Neural cell (in vitro differentiated cells): ENCODE results near the gene DZIP1. TPM values are rescaled to one million over a fixed set of nuclear protein-coding genes. Genes with fewer than 3 reads are reported as not detected.

ENCODE experiments used
- H2AFZ ChIP-seq: fragments of 200-600, 300-800 bp; sonication (generic), shearing (Covaris generic); 2 replicates; pipeline ENCODE4 v1.6.0; 2014; ENCODE audit warnings: low read depth, mild to moderate bottlenecking, antibody characterized with exemption, low read length, moderate library complexity
- H3F3A ChIP-seq: fragments of 200-600 bp; shearing (Covaris generic); 2 replicates; pipeline ENCODE4 v1.6.1; 2016; ENCODE audit warnings: mild to moderate bottlenecking, moderate library complexity, mixed read lengths, antibody characterized with exemption, low read length; ENCODE audit not compliant: insufficient read depth, poor library complexity, severe bottlenecking
- H3K27ac ChIP-seq: fragments of 200-600, 300-800 bp; sonication (generic), shearing (Covaris generic); 2 replicates; pipeline ENCODE4 v1.5.1; 2014; ENCODE audit warnings: mild to moderate bottlenecking, low read length, moderate library complexity
- H3K27me3 ChIP-seq: fragments of 300-800, 200-600 bp; sonication (generic), shearing (Covaris generic); 2 replicates; pipeline ENCODE4 v1.6.0; 2014; ENCODE audit warnings: mild to moderate bottlenecking, low read depth, low read length, moderate library complexity; ENCODE audit not compliant: insufficient read depth
- H3K36me3 ChIP-seq: fragments of 300-800, 200-600 bp; sonication (generic), shearing (Covaris generic); 2 replicates; pipeline ENCODE4 v1.5.1; 2014; ENCODE audit warnings: mild to moderate bottlenecking, antibody characterized with exemption, low read length, moderate library complexity; ENCODE audit not compliant: insufficient read depth
- H3K4me2 ChIP-seq: fragments of 300-800, 200-600 bp; sonication (generic), shearing (Covaris generic); 2 replicates; pipeline ENCODE4 v1.6.0; 2014; ENCODE audit warnings: mild to moderate bottlenecking, low read length
- H3K4me3 ChIP-seq: fragments of 300-800, 200-600 bp; sonication (generic), shearing (Covaris generic); 2 replicates; pipeline ENCODE4 v1.5.1; 2014; ENCODE audit warnings: mild to moderate bottlenecking, low read length, moderate library complexity
- H3K79me2 ChIP-seq: fragments of 200-600 bp; shearing (Covaris generic); replicated peaks from 2 replicates; pipeline ENCODE4 v1.6.0; 2014; ENCODE audit warnings: mild to moderate bottlenecking, low read length, moderate library complexity; ENCODE audit not compliant: insufficient read depth
- H3K9ac ChIP-seq: fragments of 300-800, 200-600 bp; sonication (generic), shearing (Covaris generic); 2 replicates; pipeline ENCODE4 v1.6.1; 2016; ENCODE audit warnings: mild to moderate bottlenecking, low read length, mixed read lengths
- H3K9me2 ChIP-seq: fragments of 200-600 bp; shearing (Covaris generic); 2 replicates; pipeline ENCODE4 v1.6.1; 2016; ENCODE audit warnings: mild to moderate bottlenecking, low read length, mixed read lengths; ENCODE audit not compliant: insufficient read depth
- H3K9me3 ChIP-seq: fragments of 200-600, 300-800 bp; sonication (generic), shearing (Covaris generic); 2 replicates; pipeline ENCODE4 v1.6.1; 2016; ENCODE audit warnings: mild to moderate bottlenecking, mixed run types, low read length, moderate library complexity, mixed read lengths
- H4K20me1 ChIP-seq: fragments of 200-600 bp; shearing (Covaris generic); 2 replicates; pipeline ENCODE4 v1.6.1; 2016; ENCODE audit warnings: mild to moderate bottlenecking, mixed run types; ENCODE audit not compliant: insufficient read depth
- EP300 ChIP-seq: fragments of 450-650 bp; conservative IDR thresholded peaks from 2 replicates; pipeline ENCODE4 v1.6.1; 2014; ENCODE audit warnings: antibody characterized with exemption, mild to moderate bottlenecking, moderate library complexity; ENCODE audit not compliant: poor library complexity, severe bottlenecking
- EZH2 ChIP-seq: fragments of 200-600, 300-800 bp; shearing (Covaris generic), sonication (generic); IDR thresholded peaks from 2 replicates; pipeline ENCODE4 v1.6.1; 2014; ENCODE audit warnings: antibody characterized with exemption, low read length, borderline replicate concordance, mild to moderate bottlenecking; ENCODE audit not compliant: insufficient read depth, poor library complexity, severe bottlenecking
- MXI1 ChIP-seq: fragments of 450-650 bp; conservative IDR thresholded peaks from 2 replicates; pipeline ENCODE4 v1.6.1; 2014; ENCODE audit warnings: antibody characterized with exemption, mild to moderate bottlenecking; ENCODE audit not compliant: poor library complexity, severe bottlenecking
- POLR2AphosphoS5 ChIP-seq: IDR thresholded peaks from 2 replicates; pipeline ENCODE4 v1.6.1; 2012
- RAD21 ChIP-seq: fragments of 450-650 bp; conservative IDR thresholded peaks from 2 replicates; pipeline ENCODE4 v1.6.1; 2014; ENCODE audit warnings: antibody characterized with exemption, mild to moderate bottlenecking, moderate library complexity
- SMC3 ChIP-seq: fragments of 450-650 bp; conservative IDR thresholded peaks from 2 replicates; pipeline ENCODE4 v1.6.1; 2014; ENCODE audit warnings: antibody characterized with exemption, mild to moderate bottlenecking, moderate library complexity; ENCODE audit not compliant: poor library complexity
- TAF1 ChIP-seq: IDR thresholded peaks from 2 replicates; pipeline ENCODE4 v1.6.1; 2012; ENCODE audit warnings: low read depth
- polyA plus RNA-seq: library from polyadenylated mRNA; depleted of rRNA; stranded (reverse); fragments of >200 nt; gene quantifications from 2 replicates; pipeline ENCODE4 v1.2.3, GENCODE V29; 2014
- TF ChIP-seq, protein P1 (sequence below): IDR thresholded peaks from 2 replicates; pipeline ENCODE4 v1.6.1; 2012; ENCODE audit warnings: borderline replicate concordance
- TF ChIP-seq, protein P2 (sequence below): fragments of 450-650 bp; IDR thresholded peaks from 2 replicates; pipeline ENCODE4 v1.5.1; 2014; ENCODE audit warnings: antibody characterized with exemption, mild to moderate bottlenecking, moderate library complexity; ENCODE audit not compliant: poor library complexity, severe bottlenecking

DZIP1 gene
- polyA plus RNA-seq, 1 donor from 2014 or later, result 35.3 TPM

DNA sequence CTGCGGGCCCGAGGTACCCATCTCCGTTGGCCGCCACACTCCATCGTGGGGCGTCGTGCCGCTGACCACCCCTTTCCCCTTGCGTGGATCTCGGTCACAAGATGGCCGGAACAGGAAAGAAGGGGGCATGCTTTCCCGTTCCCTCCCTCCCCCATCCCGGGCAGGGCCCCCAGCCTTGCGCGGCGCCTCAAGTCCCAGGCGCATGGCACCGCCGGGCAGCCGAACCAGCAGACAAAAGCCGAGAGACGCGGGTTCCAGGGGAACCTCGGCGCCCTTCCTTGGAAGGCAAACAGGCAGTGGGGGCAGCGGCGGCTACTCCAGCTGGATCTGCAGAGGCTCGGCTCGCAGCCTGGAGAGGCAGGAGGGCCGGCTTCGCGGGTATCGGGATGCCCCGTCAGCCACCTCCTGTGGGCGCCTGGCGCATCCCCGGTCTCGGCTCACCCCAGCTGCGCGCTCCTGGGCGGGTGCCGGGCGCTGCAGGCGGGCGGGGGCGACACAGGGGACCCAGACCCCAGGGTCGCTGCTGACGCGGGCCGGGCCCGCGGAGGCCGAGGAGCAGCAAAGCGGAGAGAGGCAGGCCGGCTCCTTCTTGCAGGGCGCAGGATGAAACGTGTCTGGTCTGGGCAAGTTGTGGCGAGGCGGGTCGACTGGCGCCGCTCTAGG is 439 bp downstream of the DZIP1 start:
- peaks cover 14% of the 10 kb centered on the region for H3K27me3 ChIP-seq

DNA sequence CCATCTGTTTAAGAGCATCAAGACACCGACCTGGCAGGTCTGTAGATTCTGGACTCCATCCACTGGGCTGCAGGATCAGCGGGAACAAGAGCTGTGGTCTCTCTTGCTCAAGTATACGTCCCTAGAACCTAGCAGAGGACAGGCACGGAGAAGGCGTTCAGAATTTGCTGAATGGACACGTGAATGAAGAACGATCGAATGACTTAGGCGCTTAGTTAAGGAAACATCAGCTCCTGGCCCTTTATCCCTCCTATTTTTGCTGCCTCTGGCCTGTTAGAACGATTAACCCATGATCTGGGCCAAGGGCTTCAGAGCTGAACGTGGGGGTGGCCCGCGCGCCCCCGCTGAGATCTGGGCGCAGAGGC is 953 bp downstream of the DZIP1 start:
- peak overlapping the region; percentile 65 for H2AFZ ChIP-seq

More for the DNA sequence above, 439 bp downstream of the DZIP1 start:
- no peaks in the 10 kb centered on the region for H3K9me3 ChIP-seq
- H3K4me2 ChIP-seq, result peak overlapping the region; percentile 78
- H4K20me1 ChIP-seq, result no peaks in the 10 kb centered on the region
- H3K4me3 ChIP-seq, result peak overlapping the region; percentile 90
- H2AFZ ChIP-seq, result peak overlapping the region; percentile 65
- H3K9me2 ChIP-seq, result peaks cover 3% of the 10 kb centered on the region
- H3F3A ChIP-seq, result no peaks in the 10 kb centered on the region
- TF ChIP-seq, protein P1, sequence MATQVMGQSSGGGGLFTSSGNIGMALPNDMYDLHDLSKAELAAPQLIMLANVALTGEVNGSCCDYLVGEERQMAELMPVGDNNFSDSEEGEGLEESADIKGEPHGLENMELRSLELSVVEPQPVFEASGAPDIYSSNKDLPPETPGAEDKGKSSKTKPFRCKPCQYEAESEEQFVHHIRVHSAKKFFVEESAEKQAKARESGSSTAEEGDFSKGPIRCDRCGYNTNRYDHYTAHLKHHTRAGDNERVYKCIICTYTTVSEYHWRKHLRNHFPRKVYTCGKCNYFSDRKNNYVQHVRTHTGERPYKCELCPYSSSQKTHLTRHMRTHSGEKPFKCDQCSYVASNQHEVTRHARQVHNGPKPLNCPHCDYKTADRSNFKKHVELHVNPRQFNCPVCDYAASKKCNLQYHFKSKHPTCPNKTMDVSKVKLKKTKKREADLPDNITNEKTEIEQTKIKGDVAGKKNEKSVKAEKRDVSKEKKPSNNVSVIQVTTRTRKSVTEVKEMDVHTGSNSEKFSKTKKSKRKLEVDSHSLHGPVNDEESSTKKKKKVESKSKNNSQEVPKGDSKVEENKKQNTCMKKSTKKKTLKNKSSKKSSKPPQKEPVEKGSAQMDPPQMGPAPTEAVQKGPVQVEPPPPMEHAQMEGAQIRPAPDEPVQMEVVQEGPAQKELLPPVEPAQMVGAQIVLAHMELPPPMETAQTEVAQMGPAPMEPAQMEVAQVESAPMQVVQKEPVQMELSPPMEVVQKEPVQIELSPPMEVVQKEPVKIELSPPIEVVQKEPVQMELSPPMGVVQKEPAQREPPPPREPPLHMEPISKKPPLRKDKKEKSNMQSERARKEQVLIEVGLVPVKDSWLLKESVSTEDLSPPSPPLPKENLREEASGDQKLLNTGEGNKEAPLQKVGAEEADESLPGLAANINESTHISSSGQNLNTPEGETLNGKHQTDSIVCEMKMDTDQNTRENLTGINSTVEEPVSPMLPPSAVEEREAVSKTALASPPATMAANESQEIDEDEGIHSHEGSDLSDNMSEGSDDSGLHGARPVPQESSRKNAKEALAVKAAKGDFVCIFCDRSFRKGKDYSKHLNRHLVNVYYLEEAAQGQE, result peak; percentile 26
- TF ChIP-seq RAD21 (no peak), POLR2AphosphoS5 (no peak)
- TF ChIP-seq, protein P2, sequence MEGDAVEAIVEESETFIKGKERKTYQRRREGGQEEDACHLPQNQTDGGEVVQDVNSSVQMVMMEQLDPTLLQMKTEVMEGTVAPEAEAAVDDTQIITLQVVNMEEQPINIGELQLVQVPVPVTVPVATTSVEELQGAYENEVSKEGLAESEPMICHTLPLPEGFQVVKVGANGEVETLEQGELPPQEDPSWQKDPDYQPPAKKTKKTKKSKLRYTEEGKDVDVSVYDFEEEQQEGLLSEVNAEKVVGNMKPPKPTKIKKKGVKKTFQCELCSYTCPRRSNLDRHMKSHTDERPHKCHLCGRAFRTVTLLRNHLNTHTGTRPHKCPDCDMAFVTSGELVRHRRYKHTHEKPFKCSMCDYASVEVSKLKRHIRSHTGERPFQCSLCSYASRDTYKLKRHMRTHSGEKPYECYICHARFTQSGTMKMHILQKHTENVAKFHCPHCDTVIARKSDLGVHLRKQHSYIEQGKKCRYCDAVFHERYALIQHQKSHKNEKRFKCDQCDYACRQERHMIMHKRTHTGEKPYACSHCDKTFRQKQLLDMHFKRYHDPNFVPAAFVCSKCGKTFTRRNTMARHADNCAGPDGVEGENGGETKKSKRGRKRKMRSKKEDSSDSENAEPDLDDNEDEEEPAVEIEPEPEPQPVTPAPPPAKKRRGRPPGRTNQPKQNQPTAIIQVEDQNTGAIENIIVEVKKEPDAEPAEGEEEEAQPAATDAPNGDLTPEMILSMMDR, result no peak
- peaks cover 5% of the 10 kb centered on the region for H3K36me3 ChIP-seq
- H3K27ac ChIP-seq, result peak overlapping the region; percentile 31
- H3K79me2 ChIP-seq, result peaks cover 4% of the 10 kb centered on the region
- H3K9ac ChIP-seq, result peak overlapping the region; percentile 73

More for the DNA sequence above, 953 bp downstream of the DZIP1 start:
- Histone ChIP-seq H3K4me2 (peak overlapping the region; percentile 78), H4K20me1 (no peaks in the 10 kb centered on the region), H3K27me3 (peaks cover 14% of the 10 kb centered on the region), H3K9ac (peak overlapping the region; percentile 73), H3K36me3 (peaks cover 5% of the 10 kb centered on the region), H3K27ac (peak overlapping the region; percentile 31), H3K79me2 (peaks cover 4% of the 10 kb centered on the region), H3K4me3 (peak overlapping the region; percentile 90), H3F3A (no peaks in the 10 kb centered on the region), H3K9me3 (no peaks in the 10 kb centered on the region), H3K9me2 (peaks cover 3% of the 10 kb centered on the region)
- TF ChIP-seq SMC3 (no peak), EP300 (no peak), MXI1 (no peak), RAD21 (no peak), EZH2 (no peak), POLR2AphosphoS5 (no peak), TAF1 (no peak)
- TF ChIP-seq, protein P1, result no peak
- TF ChIP-seq, protein P2, result no peak
